ENCODE results near the gene TRIM45.
"Not testable (repeated sequence)": the region's sequence is repeated elsewhere in the genome, so short reads cannot be mapped to it uniquely, and the experiment has no call there.

Gene TRIM45

DNA sequence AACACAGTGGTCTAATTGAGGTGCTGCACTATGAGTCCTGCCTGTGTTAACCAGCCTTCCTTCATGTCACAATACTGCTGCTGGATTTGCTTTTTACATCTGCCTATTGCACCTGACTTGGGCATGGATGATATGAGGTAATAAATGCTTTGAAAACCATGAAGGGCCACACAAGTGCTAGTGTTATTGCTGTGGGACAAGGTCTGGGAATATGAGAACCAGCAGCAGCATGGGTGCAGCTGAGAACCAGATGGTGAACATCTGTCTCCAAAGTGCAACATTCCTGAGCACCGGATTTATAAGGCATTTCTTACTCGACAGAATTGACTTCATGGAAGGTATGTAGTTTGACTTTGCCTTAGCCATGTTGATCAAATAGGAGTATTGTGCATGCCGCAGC is 16.6 kb downstream of the TRIM45 start:
- TF ChIP-seq, protein P1, sequence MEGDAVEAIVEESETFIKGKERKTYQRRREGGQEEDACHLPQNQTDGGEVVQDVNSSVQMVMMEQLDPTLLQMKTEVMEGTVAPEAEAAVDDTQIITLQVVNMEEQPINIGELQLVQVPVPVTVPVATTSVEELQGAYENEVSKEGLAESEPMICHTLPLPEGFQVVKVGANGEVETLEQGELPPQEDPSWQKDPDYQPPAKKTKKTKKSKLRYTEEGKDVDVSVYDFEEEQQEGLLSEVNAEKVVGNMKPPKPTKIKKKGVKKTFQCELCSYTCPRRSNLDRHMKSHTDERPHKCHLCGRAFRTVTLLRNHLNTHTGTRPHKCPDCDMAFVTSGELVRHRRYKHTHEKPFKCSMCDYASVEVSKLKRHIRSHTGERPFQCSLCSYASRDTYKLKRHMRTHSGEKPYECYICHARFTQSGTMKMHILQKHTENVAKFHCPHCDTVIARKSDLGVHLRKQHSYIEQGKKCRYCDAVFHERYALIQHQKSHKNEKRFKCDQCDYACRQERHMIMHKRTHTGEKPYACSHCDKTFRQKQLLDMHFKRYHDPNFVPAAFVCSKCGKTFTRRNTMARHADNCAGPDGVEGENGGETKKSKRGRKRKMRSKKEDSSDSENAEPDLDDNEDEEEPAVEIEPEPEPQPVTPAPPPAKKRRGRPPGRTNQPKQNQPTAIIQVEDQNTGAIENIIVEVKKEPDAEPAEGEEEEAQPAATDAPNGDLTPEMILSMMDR (conservative IDR thresholded peaks at IDR 0.05; ENCODE audit: control insufficient read depth, insufficient read depth, low read depth, low read length) = no peak
- peak; percentile 31 for DNase-seq (ENCODE audit: low read depth)
- H3K4me3 ChIP-seq (ENCODE audit: control insufficient read depth, low read depth, low read length) = no peak overlapping the region

DNA sequence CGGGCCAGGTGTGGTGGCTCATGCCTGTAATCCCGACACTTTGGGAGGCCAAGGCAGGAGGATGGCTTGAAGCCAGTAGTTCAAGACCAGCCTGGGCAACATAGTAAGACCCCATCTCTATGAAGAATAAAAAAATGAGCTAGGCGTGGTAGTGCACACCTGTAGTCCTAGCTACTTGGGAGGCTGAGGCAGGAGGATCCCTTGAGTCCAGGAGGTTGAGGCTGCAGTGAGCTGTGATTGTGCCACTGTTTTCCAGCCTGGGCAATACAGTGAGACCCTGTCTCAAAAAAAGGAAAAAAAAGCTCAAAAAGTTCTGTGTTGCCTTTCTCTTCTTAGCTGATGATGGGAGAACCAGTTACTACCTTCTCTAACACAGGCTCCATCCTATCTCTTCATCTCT is 19.7 kb downstream of the TRIM45 start:
- H3K4me3 ChIP-seq (ENCODE audit: control insufficient read depth, low read depth, low read length); DNase-seq (ENCODE audit: low read depth): not testable (repeated sequence)

DNA sequence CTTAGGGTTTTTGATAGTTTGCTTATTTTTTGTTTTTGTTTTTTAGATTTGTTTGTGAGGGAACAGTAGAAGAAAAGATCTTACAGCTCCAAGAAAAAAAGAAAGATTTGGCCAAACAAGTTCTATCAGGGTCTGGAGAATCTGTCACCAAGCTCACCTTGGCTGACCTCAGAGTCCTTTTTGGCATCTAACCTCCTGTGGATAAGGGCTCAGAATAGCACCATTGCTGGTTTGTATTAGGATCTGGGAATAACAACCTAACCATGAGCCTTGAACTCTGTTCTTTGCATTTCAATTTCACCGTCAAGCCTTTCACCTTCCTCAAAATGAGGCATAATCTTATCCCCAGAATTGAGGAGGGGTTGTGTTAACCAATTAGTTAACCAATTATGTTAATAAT is 20.2 kb downstream of the TRIM45 start:
- TF ChIP-seq, protein P1 (conservative IDR thresholded peaks at IDR 0.05; ENCODE audit: control insufficient read depth, insufficient read depth, low read depth, low read length) = no peak
- DNase-seq (ENCODE audit: low read depth) = no peak
- no peak overlapping the region for H3K4me3 ChIP-seq (ENCODE audit: control insufficient read depth, low read depth, low read length)

DNA sequence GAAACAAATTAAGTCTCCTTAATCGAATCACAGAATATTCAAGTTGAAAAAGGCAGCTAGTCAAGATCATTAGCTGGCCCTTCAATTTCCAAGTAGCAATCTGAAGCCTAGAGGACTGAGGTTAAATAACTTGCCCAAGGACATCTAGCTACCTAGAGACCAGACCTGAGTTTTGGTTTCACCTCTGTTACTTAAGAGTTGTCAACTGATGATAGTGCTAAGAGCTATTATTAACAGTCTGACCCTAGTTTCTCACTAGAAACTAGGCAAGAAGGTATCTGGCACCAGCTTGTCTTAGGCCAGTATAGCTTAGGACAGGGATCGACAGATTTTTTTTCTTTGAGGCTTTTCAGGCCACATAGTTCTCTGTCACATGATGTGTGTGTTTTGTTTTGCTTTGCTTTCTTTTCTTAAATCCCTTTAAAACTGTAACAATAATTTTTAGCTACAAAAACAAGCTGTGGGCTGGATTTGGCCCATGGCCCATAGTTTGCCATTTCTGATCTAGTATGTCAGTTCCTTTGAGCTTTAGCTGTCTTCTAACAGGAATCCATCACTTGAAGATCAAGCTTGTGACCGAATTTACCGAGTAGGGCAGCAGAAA is 23.2 kb downstream of the TRIM45 start:
- TF ChIP-seq, protein P1 (conservative IDR thresholded peaks at IDR 0.05; ENCODE audit: control insufficient read depth, insufficient read depth, low read depth, low read length) = no peak
- no peak for DNase-seq (ENCODE audit: low read depth)
- no peak overlapping the region for H3K4me3 ChIP-seq (ENCODE audit: control insufficient read depth, low read depth, low read length)

DNA sequence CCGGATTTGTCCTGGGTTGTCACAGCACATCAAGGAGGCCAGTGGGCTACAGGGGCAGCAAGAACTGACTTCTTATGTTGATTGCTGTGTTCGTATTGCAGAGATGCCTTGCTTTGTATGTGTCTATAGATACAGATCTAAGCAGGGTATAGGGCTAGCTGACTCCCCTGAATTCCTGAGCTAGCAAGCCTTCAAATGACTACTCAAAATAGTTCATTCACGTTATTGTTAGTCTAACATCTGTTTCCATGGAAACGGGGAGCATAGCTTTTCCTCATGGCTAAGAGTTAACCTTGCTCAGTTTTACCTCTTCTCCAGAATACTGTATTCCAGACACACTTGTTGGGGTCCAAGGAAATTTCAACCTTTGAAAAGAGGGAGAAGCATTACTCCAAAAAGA is 24.1 kb downstream of the TRIM45 start:
- no peak for DNase-seq (ENCODE audit: low read depth)
- TF ChIP-seq, protein P1 (conservative IDR thresholded peaks at IDR 0.05; ENCODE audit: control insufficient read depth, insufficient read depth, low read depth, low read length) = no peak
- no peak overlapping the region for H3K4me3 ChIP-seq (ENCODE audit: control insufficient read depth, low read depth, low read length)

DNA sequence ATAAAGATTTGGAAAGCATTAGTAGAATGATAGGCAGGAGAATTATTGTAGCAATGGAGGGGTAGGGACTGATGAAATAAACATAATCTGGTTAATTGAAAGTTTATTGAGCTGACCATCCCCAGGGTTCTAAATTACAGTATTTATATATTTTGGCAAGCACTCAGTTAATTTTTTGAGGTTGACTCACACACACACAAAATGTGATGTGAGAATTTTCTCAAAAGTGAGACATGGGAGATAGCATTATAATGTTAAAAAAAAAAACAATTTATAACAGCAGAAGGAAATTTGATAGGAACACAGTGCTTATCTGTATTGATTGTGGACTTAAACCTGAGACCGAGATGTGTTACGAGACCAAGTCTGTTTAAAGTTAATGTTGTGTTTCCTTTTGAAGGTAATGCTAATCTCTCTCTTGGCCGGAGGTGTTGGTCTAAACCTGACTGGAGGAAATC is 24.6 kb downstream of the TRIM45 start:
- H3K4me3 ChIP-seq (ENCODE audit: control insufficient read depth, low read depth, low read length) = no peak overlapping the region
- TF ChIP-seq, protein P1 (conservative IDR thresholded peaks at IDR 0.05; ENCODE audit: control insufficient read depth, insufficient read depth, low read depth, low read length) = no peak
- peak; percentile 27 for DNase-seq (ENCODE audit: low read depth)

DNA sequence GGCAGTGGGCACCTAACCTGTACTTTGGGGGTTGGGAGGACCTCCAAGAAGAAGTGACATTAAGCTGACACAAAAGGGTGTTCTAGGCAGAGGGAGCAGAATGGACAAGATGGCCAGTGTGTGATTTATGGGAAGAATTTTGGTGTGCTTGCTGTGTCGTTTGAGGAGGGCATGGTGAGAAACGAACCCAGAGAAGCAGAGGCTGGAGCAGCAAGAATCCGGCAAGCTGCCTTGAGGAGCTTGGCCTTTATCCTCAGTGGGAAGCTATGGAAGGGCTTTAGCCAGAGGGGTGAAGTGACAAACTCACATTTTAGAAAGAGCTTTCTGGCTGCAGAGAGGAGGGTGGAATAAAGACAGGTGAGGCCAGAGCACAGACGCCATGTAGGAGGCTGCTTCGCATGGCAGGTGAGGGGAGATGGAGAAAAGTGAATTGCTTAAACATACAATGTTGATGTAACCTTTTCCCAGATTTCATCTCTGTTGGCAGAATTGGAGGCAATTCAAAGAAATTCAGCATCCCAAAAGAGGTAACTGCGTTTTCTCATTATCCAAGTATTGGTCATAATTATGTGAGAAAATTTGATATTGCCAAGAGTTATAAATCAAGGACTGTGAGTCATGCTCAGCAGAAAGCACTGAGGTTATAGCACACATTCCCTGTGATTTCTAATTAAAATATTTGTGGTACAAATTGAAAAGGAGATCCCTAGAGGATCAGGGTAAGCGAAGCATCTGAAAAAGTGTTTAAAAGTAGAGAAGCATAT is 26.5 kb downstream of the TRIM45 start:
- TF ChIP-seq, protein P1 (conservative IDR thresholded peaks at IDR 0.05; ENCODE audit: control insufficient read depth, insufficient read depth, low read depth, low read length) = no peak
- no peak overlapping the region for H3K4me3 ChIP-seq (ENCODE audit: control insufficient read depth, low read depth, low read length)

More for the DNA sequence above, 26.5 kb downstream of the TRIM45 start:
- peak; percentile 90 for DNase-seq (ENCODE audit: low read depth)
